HG03432 (cell line): ENCODE data around the gene SCN3A.

Experiments
- ATAC-seq: cut with Tn5 transposase; IDR thresholded peaks from one replicate; pipeline ENCODE4 v1.9.1; 2021; ENCODE audit warnings: mild to moderate bottlenecking, moderate library complexity; ENCODE audit not compliant: unreplicated experiment

SCN3A gene

GRCh38 chr2:165058476-165059265 is 145.2 kb downstream of the SCN3A start:
- no peak for ATAC-seq

GRCh38 chr2:165057931-165058330 is 145.9 kb downstream of the SCN3A start:
- ATAC-seq: no peak

DNA sequence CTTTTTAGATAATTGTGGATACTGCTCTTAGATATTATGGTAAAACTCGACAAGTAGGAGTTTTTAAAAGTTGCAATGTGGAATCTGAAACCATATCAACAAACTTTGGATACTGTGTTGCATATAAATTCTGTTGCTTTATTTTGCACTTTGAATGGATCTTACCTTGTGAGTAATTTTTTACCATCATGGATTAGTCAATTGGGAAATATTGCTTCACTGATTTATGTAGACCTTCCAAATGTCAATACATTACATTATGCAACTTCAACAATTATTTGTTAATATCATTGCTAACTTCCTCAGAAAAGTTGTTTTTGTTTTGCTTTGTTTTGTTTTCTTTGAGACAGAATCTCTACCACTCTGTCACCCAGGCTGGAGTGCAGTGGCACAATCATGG is 146.5 kb downstream of the SCN3A start:
- ATAC-seq: no peak

- ATAC-seq: no peak
Observed at GRCh38 chr2:165056564-165056963, 147.3 kb downstream of the SCN3A start.

- no peak for ATAC-seq
Observed at GRCh38 chr2:165055082-165055851, 148.6 kb downstream of the SCN3A start.

DNA sequence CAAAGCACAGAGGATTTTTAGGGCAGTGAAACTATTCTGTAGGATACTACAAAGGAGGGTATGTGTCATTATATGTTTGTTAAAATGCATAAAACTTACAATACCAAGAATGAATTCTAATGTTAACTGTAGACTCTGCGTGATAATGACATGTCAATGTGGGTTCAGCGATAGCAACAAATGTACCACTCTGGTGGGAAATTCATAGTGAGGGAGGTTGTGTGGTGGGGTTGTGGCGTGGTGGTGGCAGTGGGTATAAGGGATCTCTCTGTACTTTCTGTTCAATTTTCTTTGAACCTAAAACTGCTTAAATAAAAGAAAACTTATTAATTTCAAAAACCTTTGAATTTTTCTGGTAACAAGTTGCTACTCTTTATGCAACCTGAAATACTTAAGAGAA is 149.2 kb downstream of the SCN3A start:
- ATAC-seq: no peak

DNA sequence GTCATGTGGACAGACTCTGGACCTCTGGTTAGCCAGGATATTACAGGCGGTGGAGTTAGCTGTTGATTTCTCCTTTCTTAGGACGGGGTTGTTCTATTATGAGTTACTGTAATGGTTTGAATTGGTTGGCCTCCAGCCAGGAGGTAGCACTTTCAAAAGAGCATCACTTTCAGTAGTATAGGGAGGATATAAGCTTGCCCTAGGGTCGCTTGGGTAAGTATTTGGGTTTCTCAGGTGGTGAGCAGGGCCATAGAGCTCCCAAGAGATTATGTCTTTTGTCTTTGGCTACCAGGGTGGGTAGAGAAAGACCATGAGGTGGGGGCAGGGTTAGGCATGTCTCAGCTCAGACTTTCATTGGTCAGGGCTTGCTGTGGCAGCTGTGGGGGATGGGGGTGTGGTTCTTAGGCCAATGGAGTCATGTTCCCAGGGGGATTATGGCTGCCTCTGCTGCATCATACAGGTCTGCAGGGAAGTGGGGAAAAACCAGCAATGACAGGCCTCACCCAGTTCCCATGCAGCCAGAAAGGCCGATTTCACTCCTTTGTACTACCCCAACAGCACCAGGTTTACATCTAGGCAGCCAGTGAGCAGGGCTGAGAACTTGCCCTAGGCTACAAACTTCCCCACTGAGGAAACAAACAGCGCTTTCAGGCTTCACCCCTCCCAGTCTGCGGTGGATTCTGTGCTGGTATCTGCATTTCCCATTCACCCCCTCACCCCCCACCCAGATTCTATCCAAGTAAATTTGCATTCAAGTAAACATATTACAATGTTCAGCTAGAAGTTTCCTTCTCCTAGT is 159.1 kb downstream of the SCN3A start:
- peak; percentile 37 for ATAC-seq
